GM10847 (cell line): ENCODE data around the gene TIMM44.

Experiments
- POLR2A ChIP-seq: IDR thresholded peaks from 2 replicates; pipeline ENCODE4 v1.6.1; 2011; ENCODE audit not compliant: insufficient read length; ENCODE audit errors: extremely low read depth

The TIMM44 gene

GRCh38 chr19:7965921-7966665 lies 22.6 kb upstream of the TIMM44 start:
- no peak for TF ChIP-seq POLR2A

- no peak for TF ChIP-seq POLR2A
Observed at GRCh38 chr19:7965259-7965841, 21.9 kb upstream of the TIMM44 start.

- TF ChIP-seq POLR2A: no peak
Observed at GRCh38 chr19:7963566-7963965, 20.1 kb upstream of the TIMM44 start.

GRCh38 chr19:7962644-7963268 lies 19.3 kb upstream of the TIMM44 start:
- no peak for TF ChIP-seq POLR2A

- no peak for TF ChIP-seq POLR2A
Observed at GRCh38 chr19:7961920-7962626, 18.6 kb upstream of the TIMM44 start.

- no peak for TF ChIP-seq POLR2A
Observed at GRCh38 chr19:7959211-7959610, 15.7 kb upstream of the TIMM44 start.

GRCh38 chr19:7955696-7956095 lies 12.2 kb upstream of the TIMM44 start:
- no peak for TF ChIP-seq POLR2A

- no peak for TF ChIP-seq POLR2A
Observed at GRCh38 chr19:7953576-7953975, 10.1 kb upstream of the TIMM44 start.

- no peak for TF ChIP-seq POLR2A
Observed at GRCh38 chr19:7953060-7953459, 9.6 kb upstream of the TIMM44 start.

GRCh38 chr19:7947939-7948338 lies 4.5 kb upstream of the TIMM44 start:
- no peak for TF ChIP-seq POLR2A

- no peak for TF ChIP-seq POLR2A
Observed at GRCh38 chr19:7944177-7944761, 803 bp upstream of the TIMM44 start.

GRCh38 chr19:7942981-7943443 lies 454 bp downstream of the TIMM44 start:
- TF ChIP-seq POLR2A: no peak

- no peak for TF ChIP-seq POLR2A
Observed at GRCh38 chr19:7941895-7942596, 1.4 kb downstream of the TIMM44 start.

- no peak for TF ChIP-seq POLR2A
Observed at GRCh38 chr19:7940841-7941240, 2.6 kb downstream of the TIMM44 start.

GRCh38 chr19:7934766-7935165 lies 8.7 kb downstream of the TIMM44 start:
- TF ChIP-seq POLR2A: no peak
